MCF 10A (cell line): ENCODE data around the gene SLC1A4. TPM values are rescaled to one million over a fixed set of nuclear protein-coding genes. Genes with fewer than 3 reads are reported as not detected.

Experiments
- BruUV-seq: library from RNA; stranded (reverse); fragments of 400-500 nt; replicated peaks from 2 replicates; lab custom pipeline; 2021; lab: Mats Ljungman, UMichigan
- CTCF ChIA-PET: fragments of 300-600 bp; sonication (Branson Sonifier 250); formaldehyde crosslinking; extraction: SDS; loops from one replicate; lab custom pipeline; 2021; ENCODE audit warnings: antibody characterized with exemption, inconsistent platforms; lab: Yijun Ruan, JAX
- POLR2A ChIA-PET: fragments of 300-600, 350-650 bp; sonication (Branson Sonifier 250); formaldehyde crosslinking; extraction: SDS; loops from one replicate; lab custom pipeline; 2020; ENCODE audit warnings: antibody characterized with exemption, inconsistent platforms; lab: Yijun Ruan, JAX
- DNase-seq: peaks from one replicate; pipeline ENCODE4 v3.0.0-alpha.2; 2018; ENCODE audit not compliant: unreplicated experiment
- H3K27ac Mint-ChIP-seq: one replicate; pipeline ENCODE4 v1.8.0; 2022; ENCODE audit warnings: mild to moderate bottlenecking, low read depth, mixed read lengths; ENCODE audit not compliant: unreplicated experiment
- H3K27me3 Mint-ChIP-seq: one replicate; pipeline ENCODE4 v1.8.0; 2022; ENCODE audit warnings: mixed read lengths; ENCODE audit not compliant: insufficient read depth, unreplicated experiment
- H3K36me3 Mint-ChIP-seq: one replicate; pipeline ENCODE4 v1.8.0; 2022; ENCODE audit warnings: mild to moderate bottlenecking, moderate library complexity, mixed read lengths; ENCODE audit not compliant: insufficient read depth, unreplicated experiment
- H3K4me1 Mint-ChIP-seq: one replicate; pipeline ENCODE4 v1.8.0; 2022; ENCODE audit warnings: mixed read lengths; ENCODE audit not compliant: insufficient read depth, unreplicated experiment
- H3K4me3 Mint-ChIP-seq: one replicate; pipeline ENCODE4 v1.8.0; 2022; ENCODE audit warnings: mild to moderate bottlenecking, moderate library complexity, mixed read lengths; ENCODE audit not compliant: unreplicated experiment
- H3K9me3 Mint-ChIP-seq: one replicate; pipeline ENCODE4 v1.8.0; 2022; ENCODE audit warnings: mixed read lengths; ENCODE audit not compliant: unreplicated experiment
- CTCF ChIP-seq: fragments of 200-600 bp; IDR thresholded peaks from one replicate; pipeline ENCODE4 v1.8.0; 2022; ENCODE audit warnings: antibody characterized with exemption, mild to moderate bottlenecking; ENCODE audit not compliant: unreplicated experiment
- intact Hi-C: fragments of 100-400 bp; cut with micrococcal nuclease; formaldehyde crosslinking; loops from 2 replicates; pipeline ENCODE4 v1.14.1; 2022
- total RNA-seq: library from RNA; stranded (reverse); gene quantifications from 2 replicates; pipeline ENCODE4 v1.2.3, GENCODE V29; 2022

SLC1A4 gene
- total RNA-seq, 1 experiment from 2014 or later = 36.0 TPM

- CTCF ChIA-PET = interaction anchor here (0.5 to 0.8 kb wide), 4 partner anchors 10 to 396 kb away, joined by 3 read pairs; no protein-coding TSS in a partner anchor
- Mint-ChIP-seq H3K4me3 (no peak overlapping the region), H3K4me1 (peaks cover 30% of the 10 kb centered on the region), H3K9me3 (no peaks in the 10 kb centered on the region), H3K36me3 (no peaks in the 10 kb centered on the region), H3K27me3 (no peaks in the 10 kb centered on the region), H3K27ac (no peak overlapping the region)
- intact Hi-C loops = no loop called here
- BruUV-seq = no TSS peak
- DNase-seq = no peak
- no peak for TF ChIP-seq CTCF
- POLR2A ChIA-PET = interaction anchor here (0.6 kb wide), 1 partner anchor 778 kb away, joined by 3 read pairs; no protein-coding TSS in a partner anchor
These were observed 6.8 kb upstream of the SLC1A4 start for GRCh38 chr2:64982311-64982857.

GRCh38 chr2:64982932-64983331, 6.3 kb upstream of the SLC1A4 start:
- no peaks in the 10 kb centered on the region for H3K27me3 Mint-ChIP-seq
- TF ChIP-seq CTCF = no peak
- peaks cover 36% of the 10 kb centered on the region for H3K4me1 Mint-ChIP-seq
- H3K4me3 Mint-ChIP-seq = no peak overlapping the region
- DNase-seq = no peak
- BruUV-seq = no TSS peak
- ChIA-PET CTCF (interaction anchor here (0.5 to 0.6 kb wide), 3 partner anchors 9 to 397 kb away, joined by 3 read pairs; no protein-coding TSS in a partner anchor), POLR2A (interaction anchor here (0.6 kb wide), 1 partner anchor 779 kb away, joined by 3 read pairs; no protein-coding TSS in a partner anchor)
- H3K9me3 Mint-ChIP-seq = no peaks in the 10 kb centered on the region
- no peak overlapping the region for H3K27ac Mint-ChIP-seq
- intact Hi-C loops = no loop called here
- no peaks in the 10 kb centered on the region for H3K36me3 Mint-ChIP-seq

- Mint-ChIP-seq H3K27ac (no peak overlapping the region), H3K36me3 (no peaks in the 10 kb centered on the region), H3K4me3 (no peak overlapping the region), H3K4me1 (peaks cover 31% of the 10 kb centered on the region), H3K9me3 (no peaks in the 10 kb centered on the region), H3K27me3 (no peaks in the 10 kb centered on the region)
- TF ChIP-seq CTCF = no peak
- no peak for DNase-seq
- ChIA-PET POLR2A (interaction anchor here (0.6 to 1.0 kb wide), 3 partner anchors 73 to 393 kb away, joined by 3 to 4 read pairs (median 3); no protein-coding TSS in a partner anchor), CTCF (interaction anchor here (0.7 to 1.3 kb wide), 2 partner anchors 15 to 68 kb away, joined by 3 to 4 read pairs; no protein-coding TSS in a partner anchor)
- no TSS peak for BruUV-seq
- intact Hi-C loops = loop anchor here (5.0 kb wide), 1 partner anchor 43 kb away; no protein-coding TSS in a partner anchor
These were observed 3.8 kb upstream of the SLC1A4 start for GRCh38 chr2:64985447-64985846.
